ENCODE data around the gene FOXRED2. TPM values are rescaled to one million over a fixed set of nuclear protein-coding genes. Genes with fewer than 3 reads are reported as not detected.
"Not testable (repeated sequence)": the region's sequence is repeated elsewhere in the genome, so short reads cannot be mapped to it uniquely, and the experiment has no call there.

The FOXRED2 gene
- polyA plus RNA-seq, 1 of the 3 experiments (the other 2 are of a cell fraction) = 7.9 TPM

GRCh38 chr22:36538529-36538928 lies 31.7 kb upstream of the FOXRED2 start (continued):
- TF ChIP-seq EZH2phosphoT487 (IDR thresholded peaks at IDR 0.05; ENCODE audit: borderline replicate concordance, low read depth) (no peak), USF1 (IDR thresholded peaks at IDR 0.05; ENCODE audit: borderline replicate concordance, low read depth) (no peak), SIN3A (IDR thresholded peaks at IDR 0.05; ENCODE audit: borderline replicate concordance, low read depth, low read length) (no peak), MXI1 (IDR thresholded peaks at IDR 0.05; ENCODE audit: low read depth, low read length) (no peak), CHD2 (IDR thresholded peaks at IDR 0.05; ENCODE audit: low read length, partially characterized antibody) (no peak)

- peaks cover 0 to 3% of the 10 kb centered on the region in 2 experiments; a peak in 1 of 4 replicates for H3K4me1 ChIP-seq (ENCODE audit: control insufficient read depth in 1 of 2, insufficient read depth in 2 of 2, low read depth in 1 of 2, low read length in 1 of 2)
- no peaks in the 10 kb centered on the region for H3K36me3 ChIP-seq (replicated peaks in 1 of 2; ENCODE audit: control insufficient read depth in 1 of 2, insufficient read depth in 2 of 2, low read length in 1 of 2)
- H3K4me3 ChIP-seq (ENCODE audit: low read depth in 2 of 2, low read length in 1 of 2) = no peak overlapping the region
- TF ChIP-seq RCOR1 (IDR thresholded peaks at IDR 0.05; ENCODE audit: low read length) (no peak), NRF1 (IDR thresholded peaks at IDR 0.05; ENCODE audit: low read depth, low read length) (no peak), TAF1 (IDR thresholded peaks at IDR 0.05; ENCODE audit: borderline replicate concordance, low read depth, low read length) (no peak), RXRA (IDR thresholded peaks at IDR 0.05; ENCODE audit: borderline replicate concordance, low read depth) (no peak), YY1 (IDR thresholded peaks at IDR 0.05; ENCODE audit: low read depth) (no peak), SIN3A (IDR thresholded peaks at IDR 0.05; ENCODE audit: borderline replicate concordance, low read depth, low read length) (no peak), USF2 (IDR thresholded peaks at IDR 0.05; ENCODE audit: borderline replicate concordance, low read depth, low read length) (no peak), CHD2 (IDR thresholded peaks at IDR 0.05; ENCODE audit: low read length, partially characterized antibody) (no peak), REST (IDR thresholded peaks at IDR 0.05; ENCODE audit: low read depth, low read length) (no peak), FOXJ3 (CRISPR knock-in tag; IDR thresholded peaks at IDR 0.05) (no peak)
- no peak for DNase-seq
- H3K9me3 ChIP-seq = no peaks in the 10 kb centered on the region
- WGBS (ENCODE audit: low lambda C conversion rate) = 75% methylated on average over 5 of the region's 7 CpGs
- no peaks in the 10 kb centered on the region for H3K27me3 ChIP-seq (ENCODE audit: insufficient read depth)
- H3K79me2 ChIP-seq (ENCODE audit: insufficient read depth) = no peaks in the 10 kb centered on the region
- POLR2A ChIA-PET = no interaction called here
- H3K27ac ChIP-seq (ENCODE audit: low read depth in 2 of 2, low read length in 1 of 2) = no peak overlapping the region
- CTCF ChIA-PET = interaction anchor here (0.6 to 2.2 kb wide), 5 partner anchors 9 to 320 kb away, joined by 3 to 9 read pairs (median 3); no protein-coding TSS in a partner anchor
- H3K9ac ChIP-seq = no peak overlapping the region
- H3F3A ChIP-seq (replicated peaks; ENCODE audit: insufficient read depth) = peaks cover 6% of the 10 kb centered on the region
- H3K4me2 ChIP-seq = no peak overlapping the region
- H2AFZ ChIP-seq (ENCODE audit: low read depth) = no peak overlapping the region
- no peaks in the 10 kb centered on the region for H4K20me1 ChIP-seq (ENCODE audit: insufficient read depth)
- H3K9me2 ChIP-seq = no peaks in the 10 kb centered on the region
These were observed 29.9 kb upstream of the FOXRED2 start for GRCh38 chr22:36536717-36537116.

GRCh38 chr22:36533320-36533719 lies 26.5 kb upstream of the FOXRED2 start:
- POLR2A ChIA-PET; DNase-seq; H4K20me1 ChIP-seq (ENCODE audit: insufficient read depth); H3K4me1 ChIP-seq (ENCODE audit: control insufficient read depth in 1 of 2, insufficient read depth in 2 of 2, low read depth in 1 of 2, low read length in 1 of 2); H3K27me3 ChIP-seq (ENCODE audit: insufficient read depth); H2AFZ ChIP-seq (ENCODE audit: low read depth); H3K79me2 ChIP-seq (ENCODE audit: insufficient read depth); CTCF ChIA-PET; H3K9me2 ChIP-seq; H3K27ac ChIP-seq (ENCODE audit: low read depth in 2 of 2, low read length in 1 of 2); H3K4me2 ChIP-seq; H3K9ac ChIP-seq; H3K9me3 ChIP-seq; H3K36me3 ChIP-seq (replicated peaks in 1 of 2; ENCODE audit: control insufficient read depth in 1 of 2, insufficient read depth in 2 of 2, low read length in 1 of 2); H3K4me3 ChIP-seq (ENCODE audit: low read depth in 2 of 2, low read length in 1 of 2): not testable (repeated sequence)
- 76% methylated on average over 4 of the region's 4 CpGs for WGBS (ENCODE audit: low lambda C conversion rate)
- peaks cover 12% of the 10 kb centered on the region for H3F3A ChIP-seq (replicated peaks; ENCODE audit: insufficient read depth)

Measured in SK-N-SH (cell line).